ENCODE results near the gene ADGRF3. TPM values are rescaled to one million over a fixed set of nuclear protein-coding genes. Genes with fewer than 3 reads are reported as not detected.

The ADGRF3 gene
- total and polyA plus RNA-seq, 2 of the 8 experiments (the other 6 are each of a cell fraction or from before 2014, with no cell fraction given), result 0.54 to 0.69 TPM

- CTCF ChIA-PET (ENCODE audit: partially characterized antibody), result interaction anchor here (1.2 kb wide), 1 partner anchor 48 kb away, joined by 3 read pairs; no protein-coding TSS in a partner anchor
- POLR2A ChIA-PET (ENCODE audit: partially characterized antibody), result no interaction called here
Observed at GRCh38 chr2:26268213-26268612, 78.4 kb downstream of the ADGRF3 start.

More at GRCh38 chr2:26268213-26268612, 78.4 kb downstream of the ADGRF3 start:
- no peak overlapping the region for H2BK5ac ChIP-seq (ENCODE audit: low read depth, low read length)
- H2AK5ac ChIP-seq (ENCODE audit: low read depth, low read length), result no peak overlapping the region
- H3K27me3 ChIP-seq (replicated peaks in 1 of 4; ENCODE audit: control insufficient read depth in 3 of 4, extremely low read depth in 1 of 4, insufficient read depth in 3 of 4, low read length in 3 of 4), result no peaks in the 10 kb centered on the region
- no peaks in the 10 kb centered on the region for H3K23me2 ChIP-seq (ENCODE audit: low read depth, low read length)
- H3K4ac ChIP-seq (replicated peaks; ENCODE audit: insufficient read length, low read depth, low read length), result no peak overlapping the region
- no peak overlapping the region for H4K8ac ChIP-seq (ENCODE audit: extremely low read depth, insufficient read depth, low read length)
- no peak overlapping the region for H2BK12ac ChIP-seq (ENCODE audit: low read depth, low read length)
- WGBS, 2 experiments (ENCODE audit: extremely low coverage in 1 of 2, insufficient coverage in 1 of 2, insufficient read length in 1 of 2, insufficient replicate concordance in 2 of 2, low coverage in 1 of 2, low lambda C conversion rate in 2 of 2, missing lambda C conversion rate in 1 of 2), result 97% methylated on average over 4 of the region's 4 CpGs; no CpG with 5 or more reads in 1 of the 2 experiments
- H4K91ac ChIP-seq (replicated peaks; ENCODE audit: insufficient read length, low read length), result no peak overlapping the region
- no peaks in the 10 kb centered on the region for H4K20me1 ChIP-seq (replicated peaks in 1 of 2; ENCODE audit: control insufficient read depth in 1 of 2, insufficient read depth in 2 of 2, low read length in 2 of 2)
- H3K27ac ChIP-seq (ENCODE audit: low read depth, low read length), result no peak overlapping the region
- DNase-seq (ENCODE audit: low read depth in 1 of 2, low spot score in 2 of 2) (no peak), FAIRE-seq (no peak)
- no peaks in the 10 kb centered on the region; the same call in 1 of the 2 replicates for H3K79me1 ChIP-seq (ENCODE audit: low read depth, low read length)
- no peak overlapping the region for H4K5ac ChIP-seq (ENCODE audit: insufficient read length, low read depth, low read length)
- no peak overlapping the region for H3K9ac ChIP-seq (replicated peaks in 1 of 4; ENCODE audit: extremely low read depth in 1 of 4, low read depth in 3 of 4, low read length in 3 of 4)
- no peak overlapping the region for H3K23ac ChIP-seq (ENCODE audit: insufficient read length)
- H3K4me3 ChIP-seq (ENCODE audit: extremely low read depth in 1 of 4, insufficient read depth in 2 of 4, low read depth in 3 of 4, low read length in 4 of 4), result no peak overlapping the region
- no peak overlapping the region for H3K18ac ChIP-seq (ENCODE audit: extremely low read depth, low read length)
- H3K9me3 ChIP-seq (ENCODE audit: insufficient read depth in 2 of 2, low read depth in 1 of 2, low read length in 1 of 2), result no peaks in the 10 kb centered on the region
- no peaks in the 10 kb centered on the region for H3K79me2 ChIP-seq (ENCODE audit: control insufficient read depth in 1 of 2, insufficient read depth in 2 of 2, low read length in 2 of 2)
- no peak overlapping the region for H3K56ac ChIP-seq (replicated peaks; ENCODE audit: insufficient read length, low read depth, low read length)
- H2AFZ ChIP-seq (ENCODE audit: low read length), result no peak overlapping the region
- TF ChIP-seq TAF7 (optimal IDR thresholded peaks at IDR 0.05; ENCODE audit: borderline replicate concordance, low read depth, low read length) (no peak), EZH2 (IDR thresholded peaks at IDR 0.05; ENCODE audit: low read depth, low read length, severe bottlenecking) (no peak), TEAD4 (IDR thresholded peaks at IDR 0.05; ENCODE audit: low read depth, low read length) (no peak), KDM1A (IDR thresholded peaks at IDR 0.05; ENCODE audit: borderline replicate concordance, low read length) (no peak), POLR2A (IDR thresholded peaks at IDR 0.05; ENCODE audit: control extremely low read depth in 1 of 2, low read depth in 2 of 2, low read length in 2 of 2) (no peak), NRF1 (IDR thresholded peaks at IDR 0.05; ENCODE audit: low read depth, low read length) (no peak), CHD2 (IDR thresholded peaks at IDR 0.05; ENCODE audit: low read length) (no peak), HDAC6 (IDR thresholded peaks at IDR 0.05; ENCODE audit: low read depth, low read length) (no peak), CEBPB (IDR thresholded peaks at IDR 0.05; ENCODE audit: low read depth, low read length) (no peak), MAFK (IDR thresholded peaks at IDR 0.05; ENCODE audit: low read depth, low read length) (no peak), USF2 (IDR thresholded peaks at IDR 0.05; ENCODE audit: low read length) (no peak)
- no peak overlapping the region for H2BK20ac ChIP-seq (ENCODE audit: low read length)
- H3K4me2 ChIP-seq (ENCODE audit: insufficient read depth in 1 of 2, low read depth in 2 of 2, low read length in 2 of 2), result no peak overlapping the region
- H3K4me1 ChIP-seq (replicated peaks in 1 of 4; ENCODE audit: control insufficient read depth in 3 of 4, insufficient read depth in 4 of 4, low read length in 3 of 4), result no peaks in the 10 kb centered on the region
- H2BK15ac ChIP-seq (ENCODE audit: low read length), result no peak overlapping the region
- H2BK120ac ChIP-seq (replicated peaks; ENCODE audit: low read depth, low read length), result no peak overlapping the region
- no peak overlapping the region for H3K14ac ChIP-seq (ENCODE audit: insufficient read length)
- no peaks in the 10 kb centered on the region; a peak in 1 of 8 replicates for H3K36me3 ChIP-seq (ENCODE audit: control insufficient read depth in 2 of 4, insufficient read depth in 4 of 4, low read length in 3 of 4)
